ACHN (cell line): Measurements from ENCODE around the gene PCDH17.

Experiments used
- DNase-seq: peaks from one replicate; pipeline ENCODE4 v3.0.0-alpha.2; 2015
- in situ Hi-C: cut with HindIII; loops from 2 replicates; pipeline ENCODE4 v1.10.0; 2017; ENCODE audit warnings: low sequenced_read_pairs, low pct_ligation_motif_present, low pct_unique_long_range_greater_than_20kb

PCDH17 gene

GRCh38 chr13:57631596-57632275 is at the start of gene PCDH17:
PCDH17 (plus strand) TSS chr13:57631744; CDS start chr13:57632547, 803 bp downstream.
- peak; percentile 16 for DNase-seq
- in situ Hi-C loops = no loop called here

- in situ Hi-C loops = no loop called here
- peak; percentile 8 for DNase-seq
Observed at GRCh38 chr13:57582032-57582431, 49.5 kb upstream of the PCDH17 start.

- in situ Hi-C loops = no loop called here
- DNase-seq = no peak
Observed at GRCh38 chr13:57583529-57583928, 48.0 kb upstream of the PCDH17 start.

GRCh38 chr13:57588639-57589038 is 42.9 kb upstream of the PCDH17 start:
- DNase-seq = no peak
- in situ Hi-C loops = no loop called here

GRCh38 chr13:57595775-57596174 is 35.8 kb upstream of the PCDH17 start:
- in situ Hi-C loops = no loop called here
- no peak for DNase-seq

GRCh38 chr13:57601536-57601935 is 30.0 kb upstream of the PCDH17 start:
- in situ Hi-C loops = no loop called here
- no peak for DNase-seq

- in situ Hi-C loops = no loop called here
Observed at GRCh38 chr13:57604442-57604841, 27.1 kb upstream of the PCDH17 start.

GRCh38 chr13:57611969-57612368 is 19.6 kb upstream of the PCDH17 start:
- DNase-seq = no peak
- in situ Hi-C loops = no loop called here

More at GRCh38 chr13:57604442-57604841, 27.1 kb upstream of the PCDH17 start:
- DNase-seq = no peak

- no peak for DNase-seq
Observed at GRCh38 chr13:57612568-57612967, 19.0 kb upstream of the PCDH17 start.

GRCh38 chr13:57624565-57625435 is 6.7 kb upstream of the PCDH17 start:
- in situ Hi-C loops = no loop called here
- peak; percentile 56 for DNase-seq

More at GRCh38 chr13:57612568-57612967, 19.0 kb upstream of the PCDH17 start:
- in situ Hi-C loops = no loop called here

- in situ Hi-C loops = no loop called here
- peak; percentile 39 for DNase-seq
Observed at GRCh38 chr13:57627663-57628062, 3.9 kb upstream of the PCDH17 start.

- DNase-seq = no peak
- in situ Hi-C loops = no loop called here
Observed at GRCh38 chr13:57629391-57629804, 2.1 kb upstream of the PCDH17 start.

GRCh38 chr13:57629821-57630235 is 1.7 kb upstream of the PCDH17 start:
- in situ Hi-C loops = no loop called here
- peak; percentile 81 for DNase-seq

GRCh38 chr13:57630661-57631595 is 616 bp upstream of the PCDH17 start:
- in situ Hi-C loops = no loop called here

GRCh38 chr13:57632276-57633140 is 964 bp downstream of the PCDH17 start:
- no peak for DNase-seq
- in situ Hi-C loops = no loop called here

More at GRCh38 chr13:57630661-57631595, 616 bp upstream of the PCDH17 start:
- peak; percentile 52 for DNase-seq

GRCh38 chr13:57633141-57633949 is 1.8 kb downstream of the PCDH17 start:
- in situ Hi-C loops = no loop called here
- DNase-seq = no peak
